Neural cell (in vitro differentiated cells): ENCODE measurements around the gene SEC14L6. TPM values are rescaled to one million over a fixed set of nuclear protein-coding genes. Genes with fewer than 3 reads are reported as not detected.
"Not testable (repeated sequence)": the region's sequence is repeated elsewhere in the genome, so short reads cannot be mapped to it uniquely, and the experiment has no call there.

Source experiments
- H2AFZ ChIP-seq: fragments of 200-600, 300-800 bp; sonication (generic), shearing (Covaris generic); 2 replicates; pipeline ENCODE4 v1.6.0; 2014; ENCODE audit warnings: low read depth, mild to moderate bottlenecking, antibody characterized with exemption, low read length, moderate library complexity
- H3F3A ChIP-seq: fragments of 200-600 bp; shearing (Covaris generic); 2 replicates; pipeline ENCODE4 v1.6.1; 2016; ENCODE audit warnings: mild to moderate bottlenecking, moderate library complexity, mixed read lengths, antibody characterized with exemption, low read length; ENCODE audit not compliant: insufficient read depth, poor library complexity, severe bottlenecking
- H3K27ac ChIP-seq: fragments of 200-600, 300-800 bp; sonication (generic), shearing (Covaris generic); 2 replicates; pipeline ENCODE4 v1.5.1; 2014; ENCODE audit warnings: mild to moderate bottlenecking, low read length, moderate library complexity
- H3K27me3 ChIP-seq: fragments of 300-800, 200-600 bp; sonication (generic), shearing (Covaris generic); 2 replicates; pipeline ENCODE4 v1.6.0; 2014; ENCODE audit warnings: mild to moderate bottlenecking, low read depth, low read length, moderate library complexity; ENCODE audit not compliant: insufficient read depth
- H3K36me3 ChIP-seq: fragments of 300-800, 200-600 bp; sonication (generic), shearing (Covaris generic); 2 replicates; pipeline ENCODE4 v1.5.1; 2014; ENCODE audit warnings: mild to moderate bottlenecking, antibody characterized with exemption, low read length, moderate library complexity; ENCODE audit not compliant: insufficient read depth
- H3K4me2 ChIP-seq: fragments of 300-800, 200-600 bp; sonication (generic), shearing (Covaris generic); 2 replicates; pipeline ENCODE4 v1.6.0; 2014; ENCODE audit warnings: mild to moderate bottlenecking, low read length
- H3K4me3 ChIP-seq: fragments of 300-800, 200-600 bp; sonication (generic), shearing (Covaris generic); 2 replicates; pipeline ENCODE4 v1.5.1; 2014; ENCODE audit warnings: mild to moderate bottlenecking, low read length, moderate library complexity
- H3K79me2 ChIP-seq: fragments of 200-600 bp; shearing (Covaris generic); replicated peaks from 2 replicates; pipeline ENCODE4 v1.6.0; 2014; ENCODE audit warnings: mild to moderate bottlenecking, low read length, moderate library complexity; ENCODE audit not compliant: insufficient read depth
- H3K9ac ChIP-seq: fragments of 300-800, 200-600 bp; sonication (generic), shearing (Covaris generic); 2 replicates; pipeline ENCODE4 v1.6.1; 2016; ENCODE audit warnings: mild to moderate bottlenecking, low read length, mixed read lengths
- H3K9me2 ChIP-seq: fragments of 200-600 bp; shearing (Covaris generic); 2 replicates; pipeline ENCODE4 v1.6.1; 2016; ENCODE audit warnings: mild to moderate bottlenecking, low read length, mixed read lengths; ENCODE audit not compliant: insufficient read depth
- H3K9me3 ChIP-seq: fragments of 200-600, 300-800 bp; sonication (generic), shearing (Covaris generic); 2 replicates; pipeline ENCODE4 v1.6.1; 2016; ENCODE audit warnings: mild to moderate bottlenecking, mixed run types, low read length, moderate library complexity, mixed read lengths
- H4K20me1 ChIP-seq: fragments of 200-600 bp; shearing (Covaris generic); 2 replicates; pipeline ENCODE4 v1.6.1; 2016; ENCODE audit warnings: mild to moderate bottlenecking, mixed run types; ENCODE audit not compliant: insufficient read depth
- EP300 ChIP-seq: fragments of 450-650 bp; conservative IDR thresholded peaks from 2 replicates; pipeline ENCODE4 v1.6.1; 2014; ENCODE audit warnings: antibody characterized with exemption, mild to moderate bottlenecking, moderate library complexity; ENCODE audit not compliant: poor library complexity, severe bottlenecking
- EZH2 ChIP-seq: fragments of 200-600, 300-800 bp; shearing (Covaris generic), sonication (generic); IDR thresholded peaks from 2 replicates; pipeline ENCODE4 v1.6.1; 2014; ENCODE audit warnings: antibody characterized with exemption, low read length, borderline replicate concordance, mild to moderate bottlenecking; ENCODE audit not compliant: insufficient read depth, poor library complexity, severe bottlenecking
- MXI1 ChIP-seq: fragments of 450-650 bp; conservative IDR thresholded peaks from 2 replicates; pipeline ENCODE4 v1.6.1; 2014; ENCODE audit warnings: antibody characterized with exemption, mild to moderate bottlenecking; ENCODE audit not compliant: poor library complexity, severe bottlenecking
- POLR2AphosphoS5 ChIP-seq: IDR thresholded peaks from 2 replicates; pipeline ENCODE4 v1.6.1; 2012
- RAD21 ChIP-seq: fragments of 450-650 bp; conservative IDR thresholded peaks from 2 replicates; pipeline ENCODE4 v1.6.1; 2014; ENCODE audit warnings: antibody characterized with exemption, mild to moderate bottlenecking, moderate library complexity
- SMC3 ChIP-seq: fragments of 450-650 bp; conservative IDR thresholded peaks from 2 replicates; pipeline ENCODE4 v1.6.1; 2014; ENCODE audit warnings: antibody characterized with exemption, mild to moderate bottlenecking, moderate library complexity; ENCODE audit not compliant: poor library complexity
- TAF1 ChIP-seq: IDR thresholded peaks from 2 replicates; pipeline ENCODE4 v1.6.1; 2012; ENCODE audit warnings: low read depth
- polyA plus RNA-seq: library from polyadenylated mRNA; depleted of rRNA; stranded (reverse); fragments of >200 nt; gene quantifications from 2 replicates; pipeline ENCODE4 v1.2.3, GENCODE V29; 2014
- TF ChIP-seq, protein P1 (sequence below): IDR thresholded peaks from 2 replicates; pipeline ENCODE4 v1.6.1; 2012; ENCODE audit warnings: borderline replicate concordance
- TF ChIP-seq, protein P2 (sequence below): fragments of 450-650 bp; IDR thresholded peaks from 2 replicates; pipeline ENCODE4 v1.5.1; 2014; ENCODE audit warnings: antibody characterized with exemption, mild to moderate bottlenecking, moderate library complexity; ENCODE audit not compliant: poor library complexity, severe bottlenecking

Gene SEC14L6
- polyA plus RNA-seq, 1 donor from 2014 or later = not detected

DNA sequence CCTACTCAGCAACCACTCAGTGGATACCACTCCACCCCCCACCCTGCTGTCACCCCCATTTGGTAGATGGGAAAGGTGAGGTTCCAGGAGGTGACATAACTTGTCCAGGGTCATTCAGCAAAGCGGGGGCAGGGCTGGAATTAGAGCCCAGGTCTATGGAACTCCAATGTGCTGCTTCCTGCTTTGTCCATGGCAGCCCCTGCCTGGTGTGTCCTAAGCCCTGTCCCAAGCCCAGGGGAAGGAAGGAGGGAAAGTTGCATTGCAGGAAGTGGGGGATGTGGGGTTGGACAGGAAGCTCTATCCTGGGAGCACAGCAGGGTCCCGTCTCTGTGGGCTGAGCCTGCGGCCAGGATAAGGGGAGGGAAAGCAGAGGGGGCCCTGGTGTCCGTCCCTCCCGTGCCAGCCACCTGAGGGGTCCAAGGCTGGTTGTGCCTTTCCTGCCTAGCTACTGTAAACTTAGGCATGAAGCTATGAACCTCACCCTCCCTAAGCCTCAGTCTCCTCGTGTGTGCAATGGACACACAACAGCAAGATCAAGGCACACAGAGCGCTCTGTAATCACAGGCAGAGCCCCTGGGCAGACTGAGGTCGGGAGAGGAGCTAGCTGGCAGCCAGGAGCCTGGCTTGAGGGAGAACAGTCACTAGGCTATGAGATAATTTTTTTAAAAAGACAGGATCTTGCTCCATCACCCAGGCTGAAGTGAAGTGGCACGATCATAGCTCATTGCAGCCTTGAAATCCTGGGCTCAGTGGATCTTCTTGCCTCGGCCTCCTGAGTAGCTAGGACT is 15.1 kb upstream of the SEC14L6 start:
- Histone ChIP-seq H3K36me3 (no peaks in the 10 kb centered on the region), H3K9me2 (no peaks in the 10 kb centered on the region), H3K27me3 (no peaks in the 10 kb centered on the region), H3K4me2 (no peak overlapping the region), H3F3A (no peaks in the 10 kb centered on the region), H3K9ac (no peak overlapping the region), H3K27ac (no peak overlapping the region), H4K20me1 (no peaks in the 10 kb centered on the region), H2AFZ (no peak overlapping the region), H3K79me2 (no peaks in the 10 kb centered on the region), H3K4me3 (no peak overlapping the region), H3K9me3 (no peaks in the 10 kb centered on the region)
- TF ChIP-seq EP300 (no peak), SMC3 (no peak), TAF1 (no peak), EZH2 (no peak)

DNA sequence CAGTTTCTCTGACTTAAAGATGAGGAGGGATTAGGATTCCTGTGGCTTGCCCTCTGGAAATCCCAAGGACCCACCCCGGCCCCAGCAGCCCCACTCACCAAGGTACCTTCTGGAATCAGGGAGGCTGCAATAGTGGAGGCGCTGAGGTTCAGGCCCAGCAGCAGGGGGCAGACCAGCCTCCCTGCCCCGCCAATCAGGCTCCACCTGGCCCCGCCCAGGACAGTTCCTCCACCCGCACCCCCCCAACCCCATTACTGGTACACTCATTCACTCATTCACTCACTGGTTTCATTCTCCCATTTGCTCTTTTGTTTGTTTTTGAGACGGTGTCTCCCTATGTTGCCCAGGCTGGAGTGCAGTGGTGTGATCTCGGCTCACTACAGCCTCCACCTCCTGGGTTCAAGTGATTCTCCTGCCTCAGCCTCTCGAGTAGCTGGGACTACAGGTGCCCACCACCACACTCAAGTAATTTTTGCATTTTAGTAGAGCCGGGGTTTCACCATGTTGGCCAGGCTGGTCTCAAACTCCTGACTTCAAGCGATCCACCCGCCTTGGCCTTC is 14.2 kb upstream of the SEC14L6 start:
- H2AFZ ChIP-seq, H3F3A ChIP-seq, H4K20me1 ChIP-seq, H3K27me3 ChIP-seq, H3K9me2 ChIP-seq, H3K79me2 ChIP-seq, H3K9ac ChIP-seq, H3K9me3 ChIP-seq, H3K4me2 ChIP-seq, H3K27ac ChIP-seq, H3K4me3 ChIP-seq, H3K36me3 ChIP-seq: not testable (repeated sequence)

DNA sequence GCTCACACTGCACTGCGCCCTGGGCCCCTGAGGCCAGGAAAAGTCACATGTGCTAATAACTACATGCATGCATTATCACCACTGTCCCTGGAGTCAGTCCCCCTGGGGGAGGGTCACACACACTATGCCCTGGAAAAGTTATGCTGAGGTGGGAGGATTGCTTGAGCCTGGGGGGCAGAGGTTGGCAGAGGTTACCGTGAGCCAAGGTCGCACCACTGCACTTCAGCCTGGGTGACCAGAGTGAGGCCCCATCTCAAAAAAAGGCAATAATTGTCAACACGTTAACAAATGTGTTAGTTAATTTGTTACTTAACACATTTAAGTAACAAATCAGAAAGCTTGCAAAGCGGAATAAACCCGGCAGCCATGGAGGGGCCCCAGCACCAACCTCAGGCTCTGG is 13.3 kb upstream of the SEC14L6 start:
- Histone ChIP-seq H3K4me3 (no peak overlapping the region), H2AFZ (no peak overlapping the region), H3K4me2 (no peak overlapping the region), H3K9me2 (no peaks in the 10 kb centered on the region), H3K27ac (no peak overlapping the region), H3F3A (no peaks in the 10 kb centered on the region), H3K27me3 (no peaks in the 10 kb centered on the region), H4K20me1 (no peaks in the 10 kb centered on the region), H3K9ac (no peak overlapping the region), H3K9me3 (no peaks in the 10 kb centered on the region), H3K79me2 (no peaks in the 10 kb centered on the region), H3K36me3 (no peaks in the 10 kb centered on the region)
- no peak for TF ChIP-seq RAD21
- TF ChIP-seq, protein P1, sequence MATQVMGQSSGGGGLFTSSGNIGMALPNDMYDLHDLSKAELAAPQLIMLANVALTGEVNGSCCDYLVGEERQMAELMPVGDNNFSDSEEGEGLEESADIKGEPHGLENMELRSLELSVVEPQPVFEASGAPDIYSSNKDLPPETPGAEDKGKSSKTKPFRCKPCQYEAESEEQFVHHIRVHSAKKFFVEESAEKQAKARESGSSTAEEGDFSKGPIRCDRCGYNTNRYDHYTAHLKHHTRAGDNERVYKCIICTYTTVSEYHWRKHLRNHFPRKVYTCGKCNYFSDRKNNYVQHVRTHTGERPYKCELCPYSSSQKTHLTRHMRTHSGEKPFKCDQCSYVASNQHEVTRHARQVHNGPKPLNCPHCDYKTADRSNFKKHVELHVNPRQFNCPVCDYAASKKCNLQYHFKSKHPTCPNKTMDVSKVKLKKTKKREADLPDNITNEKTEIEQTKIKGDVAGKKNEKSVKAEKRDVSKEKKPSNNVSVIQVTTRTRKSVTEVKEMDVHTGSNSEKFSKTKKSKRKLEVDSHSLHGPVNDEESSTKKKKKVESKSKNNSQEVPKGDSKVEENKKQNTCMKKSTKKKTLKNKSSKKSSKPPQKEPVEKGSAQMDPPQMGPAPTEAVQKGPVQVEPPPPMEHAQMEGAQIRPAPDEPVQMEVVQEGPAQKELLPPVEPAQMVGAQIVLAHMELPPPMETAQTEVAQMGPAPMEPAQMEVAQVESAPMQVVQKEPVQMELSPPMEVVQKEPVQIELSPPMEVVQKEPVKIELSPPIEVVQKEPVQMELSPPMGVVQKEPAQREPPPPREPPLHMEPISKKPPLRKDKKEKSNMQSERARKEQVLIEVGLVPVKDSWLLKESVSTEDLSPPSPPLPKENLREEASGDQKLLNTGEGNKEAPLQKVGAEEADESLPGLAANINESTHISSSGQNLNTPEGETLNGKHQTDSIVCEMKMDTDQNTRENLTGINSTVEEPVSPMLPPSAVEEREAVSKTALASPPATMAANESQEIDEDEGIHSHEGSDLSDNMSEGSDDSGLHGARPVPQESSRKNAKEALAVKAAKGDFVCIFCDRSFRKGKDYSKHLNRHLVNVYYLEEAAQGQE = no peak
- TF ChIP-seq POLR2AphosphoS5 = no peak
- TF ChIP-seq, protein P2, sequence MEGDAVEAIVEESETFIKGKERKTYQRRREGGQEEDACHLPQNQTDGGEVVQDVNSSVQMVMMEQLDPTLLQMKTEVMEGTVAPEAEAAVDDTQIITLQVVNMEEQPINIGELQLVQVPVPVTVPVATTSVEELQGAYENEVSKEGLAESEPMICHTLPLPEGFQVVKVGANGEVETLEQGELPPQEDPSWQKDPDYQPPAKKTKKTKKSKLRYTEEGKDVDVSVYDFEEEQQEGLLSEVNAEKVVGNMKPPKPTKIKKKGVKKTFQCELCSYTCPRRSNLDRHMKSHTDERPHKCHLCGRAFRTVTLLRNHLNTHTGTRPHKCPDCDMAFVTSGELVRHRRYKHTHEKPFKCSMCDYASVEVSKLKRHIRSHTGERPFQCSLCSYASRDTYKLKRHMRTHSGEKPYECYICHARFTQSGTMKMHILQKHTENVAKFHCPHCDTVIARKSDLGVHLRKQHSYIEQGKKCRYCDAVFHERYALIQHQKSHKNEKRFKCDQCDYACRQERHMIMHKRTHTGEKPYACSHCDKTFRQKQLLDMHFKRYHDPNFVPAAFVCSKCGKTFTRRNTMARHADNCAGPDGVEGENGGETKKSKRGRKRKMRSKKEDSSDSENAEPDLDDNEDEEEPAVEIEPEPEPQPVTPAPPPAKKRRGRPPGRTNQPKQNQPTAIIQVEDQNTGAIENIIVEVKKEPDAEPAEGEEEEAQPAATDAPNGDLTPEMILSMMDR = no peak
- TF ChIP-seq TAF1 = no peak
- no peak for TF ChIP-seq MXI1
- TF ChIP-seq EP300 = no peak
- TF ChIP-seq SMC3 = no peak
- no peak for TF ChIP-seq EZH2
